NCI-H524 (cell line): Measurements from ENCODE around the gene CALML3.

Source experiments
- DNase-seq, 2 experiments: peaks; one replicate each; lab custom pipeline; 2025; lab: John Stamatoyannopoulos, UW

The CALML3 gene

DNA sequence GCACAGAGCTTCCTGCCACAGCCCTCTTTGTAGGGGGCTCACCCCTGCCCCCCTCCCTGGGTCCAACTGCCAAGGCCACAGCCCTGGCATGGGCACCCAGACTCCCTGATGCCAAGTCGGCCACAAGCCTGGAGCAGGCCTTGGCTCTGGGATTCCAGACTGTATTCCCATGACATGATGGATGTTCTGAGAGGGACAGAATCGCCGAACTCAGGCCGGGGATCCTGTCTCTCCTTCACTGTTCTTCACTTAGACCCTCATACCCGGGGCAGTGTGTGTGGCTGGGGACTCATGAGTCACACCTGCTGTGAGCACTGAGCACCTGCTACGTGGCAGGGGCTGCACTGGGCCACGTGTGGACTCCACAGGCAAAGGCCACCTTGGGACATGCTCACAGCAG, 33.3 kb upstream of the CALML3 start:
- DNase-seq: no peak

DNA sequence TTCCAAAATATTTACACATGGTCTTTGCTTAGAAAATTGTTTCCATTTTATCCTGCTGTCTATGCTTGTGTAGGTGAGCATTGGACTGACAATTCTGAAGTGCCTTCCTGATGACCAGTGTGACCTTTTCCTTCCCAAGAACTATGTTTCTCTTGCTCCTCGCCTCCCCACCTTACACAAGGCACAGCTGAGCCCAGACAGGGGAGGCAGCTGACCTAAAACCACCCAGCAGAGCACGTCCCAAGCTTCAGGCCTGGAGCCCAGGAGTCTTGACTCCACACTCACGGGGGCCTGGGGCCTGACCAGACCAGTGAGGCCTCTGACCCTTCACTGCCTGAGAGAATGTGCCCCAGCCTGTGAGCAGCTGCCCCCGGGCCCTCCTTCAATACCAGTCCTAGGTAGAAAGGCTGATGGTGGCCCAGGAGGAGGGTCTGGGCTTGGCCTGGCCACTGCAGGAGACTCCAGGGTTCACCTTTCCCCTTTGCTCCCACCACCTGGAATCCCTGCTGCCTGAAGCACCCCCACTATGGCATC, 32.4 kb upstream of the CALML3 start:
- no peak for DNase-seq

DNA sequence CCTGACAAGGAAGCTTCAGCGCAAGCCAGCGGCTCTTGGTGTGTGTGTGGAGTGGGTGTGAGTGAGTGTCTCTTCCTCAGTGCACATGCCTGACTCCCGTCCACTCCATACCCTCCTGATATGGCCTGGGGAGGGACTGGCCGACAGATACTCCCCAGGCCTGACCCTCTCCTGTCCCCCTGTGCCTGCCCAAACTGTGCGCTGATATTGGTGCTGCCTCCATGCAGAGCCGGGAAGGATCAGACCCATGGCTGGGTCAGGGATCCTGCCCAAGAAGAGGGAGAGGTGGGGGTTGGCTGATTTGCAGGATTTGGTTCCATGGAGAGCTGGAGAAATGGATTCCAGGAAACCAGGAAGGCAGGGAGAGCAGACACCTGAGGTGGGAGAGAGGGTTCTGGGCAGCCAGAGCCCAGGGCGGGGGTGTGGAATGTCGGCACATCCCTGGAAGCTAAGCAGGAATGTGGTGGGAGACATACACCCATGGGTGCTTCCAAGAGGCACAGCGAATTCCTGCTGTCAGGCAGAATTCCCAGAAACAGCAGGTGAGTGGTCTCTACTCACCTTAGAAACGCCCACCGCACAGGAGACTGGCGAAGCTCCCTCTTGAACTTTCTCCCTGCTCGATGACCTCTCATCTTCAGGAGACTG, 31.7 kb upstream of the CALML3 start:
- DNase-seq: no peak

DNA sequence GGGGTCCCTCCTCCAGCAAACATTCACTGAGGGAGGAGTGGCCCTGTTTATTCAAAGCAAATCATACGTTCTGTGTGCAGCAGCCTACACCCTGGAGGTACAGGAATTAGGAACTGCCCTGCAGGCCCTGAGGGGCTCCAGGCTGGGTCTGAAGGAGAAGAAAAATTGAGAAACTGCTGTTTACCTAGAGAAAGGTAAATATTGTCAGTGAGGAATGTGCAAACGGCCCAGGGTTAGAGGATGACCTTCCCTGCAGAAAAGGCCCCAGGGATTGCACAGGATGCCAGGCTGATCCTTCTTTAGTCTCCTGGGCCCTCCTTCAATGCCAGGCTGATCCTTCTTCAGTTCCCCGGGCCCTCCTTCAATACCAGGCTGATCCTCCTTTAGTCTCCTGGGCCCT, 31.1 kb upstream of the CALML3 start:
- DNase-seq: no peak

DNA sequence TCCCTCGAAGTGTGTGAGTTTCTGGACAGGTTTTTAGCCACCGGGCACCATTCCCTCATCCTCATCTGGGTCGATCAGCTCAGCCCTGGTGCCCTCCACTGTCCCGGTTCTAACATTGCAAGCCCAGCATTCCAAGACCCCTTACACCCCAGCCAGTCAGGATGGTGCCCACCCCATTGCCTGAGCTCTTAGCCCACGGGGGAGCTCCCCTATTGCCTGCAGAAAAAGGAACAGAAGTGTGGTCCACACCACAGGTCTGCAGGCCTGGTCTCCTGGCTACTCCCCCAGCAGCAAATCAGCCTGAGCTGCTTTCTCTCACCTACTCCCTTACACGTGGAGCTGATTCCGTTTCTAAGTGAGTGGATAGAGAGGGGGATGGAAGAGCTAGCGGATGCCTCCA, 30.1 kb upstream of the CALML3 start:
- no peak for DNase-seq

DNA sequence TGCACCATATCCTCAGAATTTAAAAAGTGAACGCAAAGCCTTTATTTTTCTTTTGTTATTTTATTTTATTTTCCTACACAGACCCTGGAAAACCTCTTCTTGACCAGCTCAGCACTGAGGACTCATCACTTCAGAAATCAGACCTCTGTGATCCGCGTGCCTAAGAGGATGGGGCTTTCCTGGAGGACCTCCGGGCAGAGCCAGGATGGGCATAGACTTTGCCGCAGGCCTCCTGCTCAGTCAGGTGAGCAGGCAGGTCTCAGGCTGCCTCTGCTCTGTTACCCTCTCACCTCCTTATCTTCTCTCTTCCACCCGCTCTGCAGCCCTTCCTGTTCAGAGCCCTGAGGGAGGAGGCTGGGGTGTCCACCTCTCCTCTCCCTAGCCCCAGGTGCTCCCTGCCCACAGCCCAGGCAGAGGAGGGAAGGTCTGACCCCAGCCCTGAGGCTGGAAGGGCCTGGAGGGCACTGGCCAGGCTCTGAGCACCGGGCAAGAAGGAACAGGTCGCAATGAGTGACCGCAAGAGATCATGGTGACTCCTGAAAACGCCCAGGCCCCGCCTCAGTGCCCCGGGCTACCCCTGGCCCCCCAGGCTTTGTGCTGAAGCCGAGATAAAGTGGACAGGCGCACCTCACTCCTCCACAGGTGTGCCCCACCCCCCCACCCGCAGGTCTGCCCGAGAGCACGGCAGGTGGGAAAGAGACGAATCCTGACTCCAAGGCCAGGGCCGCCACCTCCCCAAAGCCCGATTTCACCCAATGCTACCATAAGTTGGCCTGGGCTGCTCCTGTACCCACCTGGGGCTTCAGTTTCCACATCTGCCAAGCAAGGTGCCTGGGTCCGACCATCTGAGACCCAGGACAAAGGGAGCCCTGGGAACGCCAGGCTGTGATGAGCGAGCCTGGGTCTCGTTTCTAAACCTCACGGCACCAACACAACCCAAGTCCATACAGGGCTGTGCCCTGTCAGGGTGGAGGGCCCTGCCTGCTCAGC, 28.2 kb upstream of the CALML3 start:
- DNase-seq: no peak

DNA sequence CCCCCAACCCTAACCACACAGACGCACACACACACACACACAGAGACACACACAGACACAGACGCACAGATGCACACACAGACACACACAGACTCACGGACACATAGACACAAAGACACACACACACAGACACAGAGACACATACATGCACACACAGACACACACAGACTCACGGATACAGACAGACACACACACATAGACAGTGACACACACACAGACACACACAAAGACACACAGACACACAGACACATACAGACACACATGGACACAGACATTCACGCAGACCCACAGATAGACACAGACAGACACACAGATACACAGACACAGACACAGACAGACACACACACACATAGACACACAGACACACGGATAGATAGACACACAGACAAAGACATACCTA, 27.5 kb upstream of the CALML3 start:
- no peak for DNase-seq

DNA sequence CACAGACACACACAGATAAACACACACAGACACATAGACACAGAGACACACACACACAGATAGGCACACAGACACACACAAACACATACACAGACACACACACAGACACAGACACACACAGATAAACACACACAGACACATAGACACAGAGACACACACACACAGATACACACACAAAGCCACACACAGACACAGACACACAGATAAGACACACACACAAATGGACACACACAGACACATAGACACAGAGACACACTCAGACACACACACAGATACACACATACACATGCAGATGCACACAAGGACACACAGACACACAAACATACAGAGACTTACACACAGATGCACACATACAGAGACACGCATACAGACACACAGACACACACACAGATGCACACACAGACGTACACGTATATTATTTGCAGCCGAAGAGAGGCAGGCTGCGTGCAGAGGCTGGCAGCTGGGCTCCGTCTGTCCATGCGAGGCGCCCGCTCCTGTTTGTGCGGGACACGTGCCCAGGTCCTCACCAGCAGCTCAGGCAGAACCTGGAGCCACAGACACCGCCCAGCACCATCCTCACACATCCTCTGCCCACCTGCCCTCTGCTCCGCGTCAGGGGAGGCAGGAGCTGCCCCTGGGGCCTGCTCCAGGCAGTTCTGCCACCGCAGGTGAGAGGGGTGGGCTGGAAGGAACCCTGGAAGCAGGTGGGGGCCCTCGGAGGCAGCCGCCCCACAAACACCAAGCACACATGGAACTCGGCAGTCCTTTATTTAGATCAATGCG, 26.6 kb upstream of the CALML3 start:
- no peak for DNase-seq

DNA sequence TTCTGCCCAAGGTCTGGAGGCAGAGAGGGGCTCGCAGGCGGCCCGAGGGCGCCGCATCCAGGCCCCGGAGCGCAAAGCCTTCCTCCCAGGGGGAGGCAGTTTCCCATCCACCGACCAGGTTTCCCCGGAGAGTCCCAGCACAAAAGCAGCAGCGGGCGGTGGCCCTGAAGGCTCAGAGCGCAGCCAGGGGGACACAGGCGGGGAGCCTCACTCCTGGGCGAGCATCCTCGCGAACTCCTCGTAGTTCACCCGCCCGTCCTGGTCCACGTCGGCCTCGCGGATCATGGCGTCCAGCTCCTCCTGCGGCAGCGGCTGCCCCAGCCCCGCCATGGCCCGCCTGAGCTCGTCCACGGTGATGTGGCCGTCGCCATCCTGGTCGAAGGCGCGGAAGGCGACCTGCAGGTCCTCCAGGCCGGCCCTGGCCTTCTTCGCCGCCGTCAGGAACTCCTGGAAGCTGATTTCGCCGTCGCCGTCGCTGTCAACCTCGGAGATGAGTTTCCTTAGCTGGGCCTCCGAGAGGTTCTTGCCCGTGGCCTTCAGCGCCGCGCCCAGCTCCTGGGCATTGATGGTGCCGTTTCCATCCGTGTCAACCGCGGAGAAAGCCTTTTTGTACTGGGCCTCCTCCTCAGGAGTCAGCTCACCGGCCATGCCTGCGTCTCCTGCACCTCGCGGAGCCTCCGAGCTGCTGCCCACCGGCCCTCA, 25.8 kb upstream of the CALML3 start:
- DNase-seq: no peak

DNA sequence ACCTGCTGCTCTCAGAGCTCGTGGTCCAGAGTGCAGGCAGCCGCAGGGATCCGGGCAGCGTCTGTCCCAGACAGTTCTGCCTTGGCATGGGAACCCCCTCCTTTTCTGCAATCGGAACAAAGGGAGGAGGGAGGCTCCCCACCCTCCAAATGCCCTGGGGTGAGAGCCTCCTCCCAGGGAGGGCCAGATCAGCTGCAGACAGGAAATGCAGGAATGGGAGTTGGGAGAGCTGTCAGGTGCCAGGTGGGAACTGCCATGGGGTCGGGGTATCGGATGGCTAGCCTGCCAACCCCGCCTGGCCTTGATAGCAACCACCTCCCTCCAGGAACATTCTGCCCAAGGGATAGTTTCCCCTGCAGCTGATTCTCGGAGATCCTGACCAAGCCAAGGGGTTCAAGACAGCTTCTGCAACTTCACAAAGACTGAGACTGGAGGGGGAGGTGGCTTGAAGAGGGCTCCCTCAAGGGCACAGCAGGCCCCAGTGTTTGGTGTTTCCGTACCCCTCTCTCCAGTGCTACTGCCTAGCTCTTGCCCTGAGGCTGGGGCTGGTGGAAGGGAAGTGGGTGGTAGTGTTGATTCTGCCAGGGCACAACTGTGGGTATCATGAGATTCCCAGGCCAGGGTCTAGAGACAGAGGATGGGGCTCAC, 25.1 kb upstream of the CALML3 start, which contains the start of gene CALML5:
CALML5 (minus strand) TSS at position 78 of the 648 bp plus-strand sequence. CDS start 132 bp downstream, outside the sequence.
- DNase-seq: no peak

DNA sequence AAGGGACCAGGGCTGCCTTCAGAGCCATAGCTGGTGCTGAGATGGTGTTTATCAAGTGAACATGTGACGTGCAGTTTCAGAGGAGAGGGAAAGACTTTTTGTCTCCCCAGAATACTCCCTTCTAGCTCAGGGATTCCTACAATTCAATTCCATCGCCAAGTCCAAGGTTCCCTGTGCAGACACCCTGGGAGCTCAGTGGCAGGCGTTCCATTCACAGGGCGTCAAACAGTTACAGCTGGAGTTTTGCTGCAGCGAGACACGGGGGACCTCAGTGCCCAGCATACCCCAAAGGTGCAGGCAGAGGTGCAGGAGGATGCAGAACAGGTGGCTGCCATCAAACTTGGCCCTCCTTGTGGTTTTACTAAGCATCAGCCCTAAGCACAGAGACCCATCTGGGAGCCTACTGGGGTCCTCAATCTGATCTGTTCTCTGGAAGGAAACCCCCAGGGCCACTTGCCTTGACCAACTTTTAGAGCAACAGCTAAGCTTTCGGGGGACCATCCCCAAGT, 24.5 kb upstream of the CALML3 start:
- DNase-seq: no peak

DNA sequence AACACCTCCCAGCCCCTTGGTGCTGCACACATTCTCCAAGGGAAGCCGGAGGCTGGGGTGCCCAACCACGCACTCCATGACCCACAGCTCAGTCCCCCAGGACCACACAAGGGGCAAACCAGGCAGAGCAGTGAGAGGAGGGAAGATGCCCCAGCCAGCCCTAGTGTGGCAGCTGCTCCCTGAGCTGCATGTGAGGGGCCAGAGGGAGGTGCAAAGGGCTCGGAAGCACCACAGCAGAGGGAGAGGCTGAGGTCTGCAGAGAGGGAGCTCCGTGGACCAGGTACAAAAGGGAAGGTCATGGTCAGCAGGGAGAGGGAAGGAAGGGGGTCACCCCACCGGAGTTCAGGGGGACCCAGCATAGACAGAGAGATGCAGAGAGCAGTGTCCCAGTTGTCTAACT, 23.9 kb upstream of the CALML3 start:
- no peak for DNase-seq

DNA sequence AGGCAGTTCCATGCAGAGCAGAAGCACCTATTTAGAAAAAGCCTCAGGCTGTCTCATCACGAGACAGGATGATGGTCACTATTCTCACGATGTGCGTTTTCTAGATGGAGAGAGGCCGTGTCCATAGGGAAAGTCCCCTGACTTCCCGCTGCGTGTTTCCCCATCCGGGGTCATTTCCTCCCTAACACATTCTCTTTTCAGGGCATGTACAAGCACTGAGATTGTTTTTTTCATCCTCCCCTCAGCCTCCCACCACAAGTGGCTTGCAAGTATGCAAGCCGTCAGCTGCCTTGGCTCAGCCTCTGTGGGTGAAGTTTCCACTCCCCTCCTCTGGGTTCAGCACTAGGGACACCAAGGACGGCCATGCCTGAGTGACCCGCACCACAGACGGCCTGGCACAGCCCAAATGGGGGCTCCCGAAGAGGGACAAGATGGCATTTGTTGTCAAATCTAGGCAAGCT, 22.7 kb upstream of the CALML3 start:
- DNase-seq: no peak

DNA sequence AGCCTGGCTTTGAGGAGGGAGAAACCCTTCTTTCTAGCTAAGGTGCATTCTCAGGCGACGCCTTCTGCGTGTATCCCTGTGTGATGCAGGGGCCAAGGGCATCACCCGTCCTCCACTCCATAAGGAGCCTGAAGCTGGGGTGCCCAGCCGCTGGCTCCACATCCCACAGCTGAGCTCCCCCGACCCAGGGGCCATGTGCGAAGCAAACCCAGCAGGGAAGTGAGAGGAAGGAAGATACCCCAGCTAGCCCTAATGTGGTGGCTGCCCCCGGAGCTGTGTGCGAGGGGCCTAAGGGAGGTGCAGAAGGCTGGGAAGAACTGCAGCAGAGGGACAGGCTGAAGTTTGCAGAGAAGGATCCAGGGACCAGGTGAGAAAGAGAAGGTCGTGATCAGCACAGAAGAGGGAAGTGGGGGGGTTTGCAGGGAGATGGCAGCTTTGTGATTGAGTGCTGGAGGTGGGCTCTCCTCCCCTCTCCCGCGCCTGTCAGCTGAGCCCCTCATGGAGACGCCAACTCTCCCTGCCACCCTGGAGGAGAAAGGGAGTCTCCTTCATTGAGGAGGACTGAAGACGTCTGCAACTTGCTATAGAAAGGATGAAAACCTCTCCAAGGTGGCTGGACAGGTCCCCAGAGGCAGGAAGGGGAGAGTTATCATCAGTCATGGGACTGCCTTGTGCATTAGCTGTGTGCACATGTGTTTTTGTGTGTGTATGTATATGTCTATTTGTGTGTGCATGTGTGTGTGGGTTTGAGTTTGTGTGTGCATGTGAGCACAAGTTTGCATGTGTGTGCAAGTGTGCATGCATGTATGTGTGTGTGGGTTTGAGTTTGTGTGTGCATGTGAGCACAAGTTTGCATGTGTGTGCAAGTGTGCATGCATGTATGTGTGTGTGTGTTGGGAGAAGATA, 21.9 kb upstream of the CALML3 start:
- no peak for DNase-seq

DNA sequence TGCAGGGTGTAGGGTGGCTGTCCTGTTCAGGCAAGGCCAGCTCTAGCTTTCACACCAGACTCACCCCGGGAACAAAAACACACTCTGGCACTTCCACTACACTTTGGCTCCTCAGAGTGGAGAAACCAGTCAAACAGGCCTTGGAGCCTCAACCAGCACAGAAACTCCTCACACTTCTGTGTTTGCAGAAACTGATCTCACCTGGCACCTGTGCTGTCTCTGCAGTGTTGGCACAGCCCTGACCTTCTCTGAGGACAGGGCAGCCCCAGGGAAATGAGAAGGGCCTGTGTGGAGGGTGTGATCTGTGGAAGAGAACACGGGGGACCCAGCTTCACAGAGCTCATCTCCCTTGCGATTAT, 21.3 kb upstream of the CALML3 start:
- DNase-seq: no peak

DNA sequence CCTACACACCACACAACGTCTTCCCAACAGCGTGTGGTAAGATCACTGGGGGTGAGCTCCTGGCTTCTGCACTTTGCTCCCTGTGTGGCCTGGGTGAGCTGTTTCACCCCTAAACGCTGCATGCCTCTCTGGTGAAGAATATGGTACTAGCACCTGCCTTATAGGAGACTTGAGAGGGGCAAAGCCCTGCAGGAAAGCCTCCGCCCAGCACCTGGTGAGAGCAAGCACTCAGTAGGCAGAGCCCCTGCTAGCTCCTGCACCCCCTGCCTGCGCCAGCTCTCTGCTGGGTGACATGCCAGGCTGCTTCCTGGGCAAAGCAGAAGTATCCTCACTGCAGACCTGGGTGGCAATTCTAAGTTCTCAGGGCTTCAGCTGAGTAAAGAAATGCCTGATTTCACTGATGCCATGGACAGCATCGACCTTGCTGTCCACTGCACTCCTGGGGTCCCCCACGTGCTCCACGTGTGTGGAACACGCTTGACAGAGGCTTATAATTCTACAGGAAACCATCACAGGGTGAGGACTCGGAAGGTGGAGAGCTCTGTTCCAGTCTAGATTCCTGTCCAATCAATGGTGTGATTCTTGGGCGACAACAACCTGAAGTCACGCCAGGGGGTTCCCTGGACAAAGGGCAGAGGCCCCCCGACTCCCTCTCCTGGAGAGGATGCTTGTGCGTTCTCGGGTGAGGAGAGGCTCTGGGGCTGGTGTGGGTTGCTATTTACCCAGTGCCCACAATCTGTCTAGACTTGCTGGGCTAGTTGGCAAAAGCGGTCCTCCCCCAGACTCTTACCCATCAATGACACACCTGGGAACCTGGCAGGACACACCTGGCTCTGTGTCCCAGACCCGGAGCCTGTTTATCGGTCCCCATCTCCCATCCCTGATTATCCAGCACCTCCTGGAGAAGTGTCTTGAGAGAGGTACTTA, 20.4 kb upstream of the CALML3 start:
- DNase-seq: no peak

DNA sequence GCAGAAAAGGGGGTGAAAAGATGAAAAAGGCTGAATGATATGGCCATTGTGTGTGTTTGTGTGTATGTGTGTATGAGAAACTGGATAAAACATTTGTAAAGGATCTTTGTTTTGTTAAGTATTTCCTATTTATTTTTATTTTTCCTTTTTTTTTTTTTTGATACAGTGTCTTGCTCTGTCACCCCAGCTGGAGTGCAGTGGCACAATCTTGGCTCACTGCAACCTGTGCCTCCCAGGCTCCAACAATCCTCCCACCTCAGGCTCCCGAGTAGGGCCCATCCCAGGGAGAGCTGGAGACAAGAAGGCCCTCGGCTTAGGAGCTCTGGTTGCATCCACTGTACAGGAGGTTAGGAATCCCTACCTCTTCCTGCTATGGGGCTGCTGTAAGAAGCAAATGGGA, 18.5 kb upstream of the CALML3 start:
- no peak for DNase-seq

DNA sequence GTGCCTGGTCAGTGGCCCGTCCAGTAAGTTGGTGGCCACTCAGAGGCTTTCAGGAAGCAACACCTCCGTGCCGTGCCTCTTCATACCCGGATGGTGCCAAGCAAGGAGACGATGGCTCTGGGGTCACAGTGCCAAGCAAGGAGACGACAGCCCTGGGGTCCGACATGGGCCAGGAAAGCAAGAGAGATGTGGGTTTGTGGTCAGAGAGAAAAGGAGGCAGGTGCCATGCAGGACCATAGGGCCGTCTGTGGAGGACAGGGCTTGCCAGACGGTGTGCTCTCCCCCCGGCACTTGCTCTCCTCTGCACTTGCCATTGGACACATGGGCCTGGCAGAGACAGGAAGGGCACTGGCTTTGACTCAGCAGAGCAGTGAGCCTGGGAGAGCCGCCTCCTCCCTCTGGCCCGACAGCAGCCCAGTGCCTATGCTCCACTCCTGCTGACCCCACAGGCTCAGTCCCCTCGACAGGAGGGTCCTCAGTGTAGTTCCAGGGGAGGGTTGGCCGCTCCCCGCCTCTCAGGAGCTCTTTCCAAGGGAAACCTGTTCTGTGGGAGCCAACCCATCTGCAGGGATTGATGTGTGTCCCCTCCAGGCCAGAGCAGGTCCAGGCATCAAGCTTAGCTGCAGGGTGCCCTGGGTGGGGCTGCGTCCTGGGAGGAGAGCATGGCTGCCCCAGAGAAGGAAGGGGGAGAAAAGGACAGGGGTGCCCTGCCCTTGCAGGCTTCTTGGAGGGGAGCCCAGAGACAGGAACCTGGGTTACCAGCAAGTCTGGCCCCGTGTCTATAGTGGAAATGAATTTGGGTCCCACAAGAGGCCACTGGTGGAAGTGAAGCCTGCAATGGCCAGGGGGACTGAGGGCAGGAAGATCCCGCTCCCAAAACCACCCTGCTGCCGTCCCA, 17.8 kb upstream of the CALML3 start:
- DNase-seq: no peak
